Body of pancreas (tissue), 4 donors: ENCODE results near the gene CTSF.

Source experiments
- POLR2A ChIP-seq, 3 donors: fragments of 450-650 bp; IDR thresholded peaks; one replicate each; pipeline ENCODE4 v1.6.1; 2016; ENCODE audit warnings: antibody characterized with exemption in 3 of 3, mild to moderate bottlenecking in 2 of 3
- TF ChIP-seq, protein P1 (sequence below), 7 experiments: fragments of 450-650 bp in 4 of 7; fragments of 200-600 bp in 3 of 7; sonication (generic) in 3 of 7; IDR thresholded peaks; one replicate each; pipeline ENCODE4 v1.5.1; 2016 to 2019; ENCODE audit warnings: antibody characterized with exemption in 7 of 7

GRCh38 chr11:66566221-66566620 lies 2.2 kb downstream of the CTSF start:
- TF ChIP-seq, protein P1, sequence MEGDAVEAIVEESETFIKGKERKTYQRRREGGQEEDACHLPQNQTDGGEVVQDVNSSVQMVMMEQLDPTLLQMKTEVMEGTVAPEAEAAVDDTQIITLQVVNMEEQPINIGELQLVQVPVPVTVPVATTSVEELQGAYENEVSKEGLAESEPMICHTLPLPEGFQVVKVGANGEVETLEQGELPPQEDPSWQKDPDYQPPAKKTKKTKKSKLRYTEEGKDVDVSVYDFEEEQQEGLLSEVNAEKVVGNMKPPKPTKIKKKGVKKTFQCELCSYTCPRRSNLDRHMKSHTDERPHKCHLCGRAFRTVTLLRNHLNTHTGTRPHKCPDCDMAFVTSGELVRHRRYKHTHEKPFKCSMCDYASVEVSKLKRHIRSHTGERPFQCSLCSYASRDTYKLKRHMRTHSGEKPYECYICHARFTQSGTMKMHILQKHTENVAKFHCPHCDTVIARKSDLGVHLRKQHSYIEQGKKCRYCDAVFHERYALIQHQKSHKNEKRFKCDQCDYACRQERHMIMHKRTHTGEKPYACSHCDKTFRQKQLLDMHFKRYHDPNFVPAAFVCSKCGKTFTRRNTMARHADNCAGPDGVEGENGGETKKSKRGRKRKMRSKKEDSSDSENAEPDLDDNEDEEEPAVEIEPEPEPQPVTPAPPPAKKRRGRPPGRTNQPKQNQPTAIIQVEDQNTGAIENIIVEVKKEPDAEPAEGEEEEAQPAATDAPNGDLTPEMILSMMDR (IDR thresholded peaks at IDR 0.05): no peak
- no peak for TF ChIP-seq POLR2A (IDR thresholded peaks at IDR 0.05)
